Metanephros (tissue), 2 donors: ENCODE results near the gene ARF3. TPM values are rescaled to one million over a fixed set of nuclear protein-coding genes. Genes with fewer than 3 reads are reported as not detected.

Experiments used
- small RNA-seq: library from RNA; depleted of rRNA; stranded (forward); fragments of <200 nt; gene quantifications from one replicate; pipeline ENCODE3, GENCODE V24; 2014; ENCODE audit warnings: low replicate concordance
- total RNA-seq: library from RNA; depleted of rRNA; stranded (reverse); fragments of >200 nt; gene quantifications from one replicate; pipeline ENCODE4 v1.2.3, GENCODE V29; 2014

ARF3 gene
- 42.2 TPM for total RNA-seq

DNA sequence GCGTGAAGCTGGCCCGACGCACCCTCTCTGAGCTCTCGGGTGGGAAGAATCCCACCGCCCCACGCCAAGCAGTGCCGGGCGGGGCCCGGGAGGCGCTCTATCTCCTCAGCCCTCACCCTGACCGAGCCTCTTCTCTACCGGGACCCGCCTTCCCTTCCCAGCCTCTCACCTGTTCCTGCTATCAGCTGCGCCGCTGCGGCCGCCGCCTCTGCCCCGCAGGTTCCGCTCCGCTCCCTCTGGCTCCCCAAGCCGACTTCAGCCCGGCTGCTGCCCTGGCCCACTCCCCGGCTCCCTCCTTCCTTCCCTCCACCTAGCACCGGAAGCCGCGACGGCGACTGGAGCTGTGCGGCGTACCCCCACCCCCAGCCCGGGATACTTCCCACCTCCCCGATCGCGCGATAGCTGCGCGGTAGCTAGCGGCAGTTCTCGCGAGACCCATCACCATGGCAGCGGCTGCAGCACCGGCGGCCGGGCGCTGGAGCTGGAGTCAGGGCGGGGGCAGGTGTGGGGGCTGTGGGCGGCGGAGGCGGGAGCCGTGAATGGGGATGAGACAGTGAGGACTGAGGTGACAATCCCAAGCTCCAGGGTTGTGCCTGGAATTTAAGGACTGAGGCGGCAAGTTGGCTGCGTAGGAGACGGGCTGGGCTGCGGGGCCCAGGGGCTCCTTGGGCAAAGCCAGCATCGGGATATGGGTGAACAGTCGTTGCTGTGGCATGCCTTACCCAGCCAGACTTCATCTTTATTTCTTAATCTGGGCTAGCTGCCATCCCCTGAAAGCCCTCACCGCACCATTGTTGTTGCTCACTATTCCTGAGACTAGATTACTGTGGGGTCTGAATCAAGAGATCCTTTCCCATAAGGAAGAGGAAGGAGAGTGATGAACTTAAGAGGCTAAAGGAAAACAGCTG is at the start of gene ARF3:
TSS of gene ARF3 (minus strand) at position 347 of the 908 bp plus-strand sequence. CDS start 16,392 bp downstream, outside the sequence.

DNA sequence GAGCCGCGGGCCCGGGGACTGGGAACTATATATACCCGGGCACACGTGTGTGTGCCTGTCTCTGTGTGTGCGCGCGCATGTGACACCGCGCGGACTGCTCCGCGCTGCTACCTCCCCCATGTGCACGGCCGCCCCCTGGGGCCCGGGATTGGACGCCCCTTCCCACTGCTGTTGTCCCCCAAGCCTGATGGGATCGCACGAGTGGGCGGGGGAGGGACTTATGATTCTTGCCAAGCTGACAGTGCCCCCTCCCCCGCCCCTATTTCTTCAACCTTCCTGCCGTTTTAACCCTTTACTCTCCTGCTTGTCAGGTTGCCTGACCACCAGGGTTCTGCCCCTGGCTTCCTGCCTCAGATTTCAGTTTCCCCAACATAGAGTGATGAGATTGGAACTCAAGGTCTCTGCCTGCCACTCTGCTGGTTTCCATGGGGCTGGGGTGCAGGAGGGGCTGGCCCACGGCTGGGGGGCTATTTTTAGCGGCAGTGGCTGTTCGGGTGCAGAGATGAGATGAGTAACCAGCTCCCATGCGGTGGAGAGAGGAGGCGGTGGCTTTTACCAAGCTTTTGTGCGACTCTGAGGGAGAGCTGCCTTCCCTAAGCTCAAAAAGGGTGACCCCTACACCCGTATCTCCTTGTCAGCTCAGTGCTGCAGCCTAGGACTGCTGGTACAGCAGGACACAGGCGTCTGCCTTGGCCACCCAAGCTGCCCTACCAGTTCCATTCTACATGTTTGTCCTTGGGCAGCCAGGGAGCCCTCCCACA is 42.3 kb upstream of the ARF3 start, which contains the start of gene DDN:
TSS of gene DDN (minus strand) at position 5 of the 761 bp plus-strand sequence. CDS start 88 bp downstream, outside the sequence.

DNA sequence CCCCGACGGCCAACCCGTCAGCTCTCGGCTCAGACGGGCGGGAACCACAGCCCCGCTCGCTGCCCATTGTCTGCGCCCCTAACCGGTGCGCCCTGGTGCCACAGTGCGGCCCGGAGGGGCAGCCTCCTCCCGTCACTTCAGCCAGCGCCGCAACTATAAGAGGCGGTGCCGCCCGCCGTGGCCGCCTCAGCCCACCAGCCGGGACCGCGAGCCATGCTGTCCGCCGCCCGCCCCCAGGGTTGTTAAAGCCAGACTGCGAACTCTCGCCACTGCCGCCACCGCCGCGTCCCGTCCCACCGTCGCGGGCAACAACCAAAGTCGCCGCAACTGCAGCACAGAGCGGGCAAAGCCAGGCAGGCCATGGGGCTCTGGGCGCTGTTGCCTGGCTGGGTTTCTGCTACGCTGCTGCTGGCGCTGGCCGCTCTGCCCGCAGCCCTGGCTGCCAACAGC is 21.0 kb upstream of the ARF3 start, which contains the start of gene WNT1:
TSS of gene WNT1 (plus strand) at position 32 of the 450 bp plus-strand sequence. CDS start at position 361, 329 bp downstream.

DNA sequence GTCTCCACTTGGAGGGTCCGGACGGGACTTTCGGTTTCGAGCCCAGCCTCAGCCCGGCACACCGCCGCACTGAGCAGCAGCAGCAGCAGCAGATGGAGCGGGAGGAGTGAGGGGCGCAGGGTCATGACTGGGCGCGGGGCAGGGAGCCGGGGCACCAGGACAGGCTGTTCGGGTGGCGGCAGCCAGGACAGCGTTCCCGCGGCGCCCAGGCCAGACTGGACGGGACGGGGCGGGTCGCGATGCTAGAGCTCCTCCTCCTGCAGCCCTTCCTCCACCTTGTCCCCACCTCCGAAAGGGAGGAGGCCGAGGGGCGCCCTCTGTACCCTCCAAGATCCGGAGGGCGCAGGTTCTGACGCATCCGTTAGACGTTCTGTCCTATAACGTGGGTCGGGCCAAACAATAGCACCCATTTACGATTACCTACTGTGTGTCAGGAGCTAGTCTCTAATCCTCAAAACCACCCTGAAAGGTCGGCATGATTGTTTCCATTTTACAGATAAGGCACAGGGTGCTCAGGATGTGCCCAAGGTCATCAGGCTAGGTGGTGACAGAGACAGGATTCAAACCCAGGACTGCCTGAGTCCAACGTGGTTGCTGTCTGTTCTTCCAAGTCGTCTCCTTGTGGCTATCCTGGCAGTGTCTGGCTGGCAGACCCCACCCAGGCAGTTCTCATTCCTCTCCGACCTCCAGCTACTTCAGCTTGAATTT is 31.8 kb downstream of the ARF3 start, which contains the start of gene FKBP11:
TSS of gene FKBP11 (minus strand) at position 189 of the 708 bp plus-strand sequence. CDS start at position 125, 64 bp downstream.

Small RNAs within 50 kb of the gene (small RNA-seq; reads per million reads assigned to genes)
- gene AC073610.1 (not detected), gene RNU6-600P (not detected), gene RNU6-940P (not detected)

Other genes with a start within 250 kb of the ARF3 start
- gene CCNT1, start 240.8 kb downstream of the ARF3 start, total RNA-seq: 29.4 TPM
- gene ADCY6, start 168.4 kb downstream of the ARF3 start, total RNA-seq: 75.3 TPM
- gene CACNB3, start 139.0 kb downstream of the ARF3 start, total RNA-seq: 24.8 TPM
- gene DDX23, start 105.3 kb downstream of the ARF3 start, total RNA-seq: 79.4 TPM
- gene RND1, start 91.6 kb downstream of the ARF3 start, total RNA-seq: 4.3 TPM
- 11.3 TPM for gene FKBP11, start 32.0 kb downstream of the ARF3 start, total RNA-seq
- not detected for gene WNT10B, start 14.2 kb upstream of the ARF3 start, total RNA-seq
- not detected for gene WNT1, start 20.8 kb upstream of the ARF3 start, total RNA-seq
- 23.6 TPM for gene DDN, start 41.9 kb upstream of the ARF3 start, total RNA-seq
- gene PRKAG1, start 61.3 kb upstream of the ARF3 start, total RNA-seq: 38.2 TPM
- gene KMT2D, start 103.3 kb upstream of the ARF3 start, total RNA-seq: 80.5 TPM
- 1.3 TPM for gene RHEBL1, start 112.5 kb upstream of the ARF3 start, total RNA-seq
- 0.88 TPM for gene DHH, start 137.3 kb upstream of the ARF3 start, total RNA-seq
- 69.4 TPM for gene LMBR1L, start 153.4 kb upstream of the ARF3 start, total RNA-seq
- gene TUBA1B, start 173.9 kb upstream of the ARF3 start, total RNA-seq: 596 TPM
- 311 TPM for gene TUBA1A, start 231.6 kb upstream of the ARF3 start, total RNA-seq